DMS 273 treated with DMSO at 0.1 percent for 48 hours (cell line): ENCODE measurements around the gene TRIM8.

Experiments used
- DNase-seq: peaks from one replicate; lab custom pipeline; 2025; lab: John Stamatoyannopoulos, UW

Gene TRIM8

GRCh38 chr10:102701796-102702195, 57.5 kb downstream of the TRIM8 start:
- no peak for DNase-seq

GRCh38 chr10:102702742-102703141, 58.5 kb downstream of the TRIM8 start:
- no peak for DNase-seq

GRCh38 chr10:102704915-102705314, 60.6 kb downstream of the TRIM8 start:
- no peak for DNase-seq

GRCh38 chr10:102705531-102705930, 61.3 kb downstream of the TRIM8 start:
- DNase-seq: no peak
